ENCODE results near the gene RAI1.

GRCh38 chr17:17857496-17857895, 176.2 kb downstream of the RAI1 start:
- TF ChIP-seq BHLHE40 (IDR thresholded peaks at IDR 0.05; ENCODE audit: borderline replicate concordance): no peak
- no peak for TF ChIP-seq LEF1 (IDR thresholded peaks at IDR 0.05; ENCODE audit: borderline replicate concordance)
- no peak for TF ChIP-seq NFRKB (IDR thresholded peaks at IDR 0.05)
- TF ChIP-seq FOXK2 (IDR thresholded peaks at IDR 0.05): no peak

All from HEK293T (cell line).